ENCODE data around the gene MICAL2.

DNA sequence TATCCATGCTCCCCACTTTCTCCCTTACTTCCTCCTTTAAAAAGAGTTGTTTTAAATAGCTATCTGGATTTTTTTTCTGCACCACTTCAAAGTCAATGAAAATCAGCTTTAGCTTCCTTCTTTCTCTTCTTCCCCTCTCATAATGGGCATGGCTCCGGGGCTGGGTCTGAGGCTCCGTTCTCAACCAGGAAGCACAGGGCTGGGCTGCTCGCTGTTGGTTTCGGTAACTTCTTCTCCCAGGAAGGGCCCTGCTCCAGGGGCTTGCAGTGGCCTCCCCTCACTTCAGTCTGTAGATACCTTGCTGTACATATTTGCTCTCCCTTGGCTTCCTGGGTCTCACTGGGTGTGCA, 23.8 kb downstream of the MICAL2 start:
- TF ChIP-seq CTCF (IDR thresholded peaks at IDR 0.05) (no peak), SMC3 (IDR thresholded peaks at IDR 0.05) (no peak), POLR2A (IDR thresholded peaks at IDR 0.05; ENCODE audit: low read length) (no peak), CEBPB (IDR thresholded peaks at IDR 0.05) (no peak), RCOR1 (IDR thresholded peaks at IDR 0.05; ENCODE audit: low read depth, low read length) (no peak), ATOH8 (CRISPR knock-in tag; IDR thresholded peaks at IDR 0.05; ENCODE audit: low read depth) (no peak), EHF (CRISPR knock-in tag; IDR thresholded peaks at IDR 0.05) (no peak), EHMT2 (IDR thresholded peaks at IDR 0.05; ENCODE audit: low read depth) (no peak), ELK1 (IDR thresholded peaks at IDR 0.05; ENCODE audit: low read depth, low read length) (no peak), RAD21 (conservative IDR thresholded peaks at IDR 0.05 in 1 of 2, IDR thresholded peaks at IDR 0.05 in 1 of 2) (no peak), CHD2 (IDR thresholded peaks at IDR 0.05; ENCODE audit: low read length, partially characterized antibody) (no peak), FOSL2 (IDR thresholded peaks at IDR 0.05) (no peak), FOSL2 (CRISPR knock-in tag; IDR thresholded peaks at IDR 0.05) (no peak), CHD4 (IDR thresholded peaks at IDR 0.05; ENCODE audit: borderline replicate concordance) (no peak), POLR2AphosphoS2 (conservative IDR thresholded peaks at IDR 0.05; ENCODE audit: low read length) (no peak)

Data from A549 (cell line).